Measurements from ENCODE around the gene PERM1. TPM values are rescaled to one million over a fixed set of nuclear protein-coding genes. Genes with fewer than 3 reads are reported as not detected.

PERM1 gene
- total RNA-seq, 1 experiment from 2014 or later = not detected

DNA sequence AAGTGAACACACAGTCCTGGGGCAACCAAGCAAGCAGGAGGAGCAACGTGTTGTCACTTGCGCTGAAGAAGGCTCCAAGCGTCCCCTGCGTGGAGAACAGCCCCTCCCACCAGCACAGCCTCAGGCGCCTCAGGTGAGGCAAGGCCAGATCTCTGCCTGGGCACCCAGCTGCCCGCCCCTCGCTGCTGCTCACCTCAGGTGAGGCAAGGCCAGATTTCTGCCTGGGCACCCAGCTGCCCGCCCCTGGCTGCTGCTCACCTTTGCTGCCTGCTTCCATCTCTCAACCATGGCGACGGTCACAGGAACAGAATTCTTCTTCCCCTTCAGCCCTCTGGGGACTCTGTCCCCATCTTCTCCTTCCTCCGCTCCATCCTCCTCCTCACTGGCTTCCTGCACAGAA, 25.3 kb downstream of the PERM1 start:
- H3K27ac Mint-ChIP-seq = no peak overlapping the region
- peaks cover 14% of the 10 kb centered on the region for H3K4me1 Mint-ChIP-seq
- no peaks in the 10 kb centered on the region for H3K9me3 Mint-ChIP-seq
- peaks cover 26% of the 10 kb centered on the region for H3K36me3 Mint-ChIP-seq
- ChIA-PET POLR2A (no interaction called here), CTCF (no interaction called here)
- H3K4me3 Mint-ChIP-seq = no peak overlapping the region
- peaks cover 9% of the 10 kb centered on the region for H3K27me3 Mint-ChIP-seq (ENCODE audit: low read depth)
- TF ChIP-seq, protein P1, sequence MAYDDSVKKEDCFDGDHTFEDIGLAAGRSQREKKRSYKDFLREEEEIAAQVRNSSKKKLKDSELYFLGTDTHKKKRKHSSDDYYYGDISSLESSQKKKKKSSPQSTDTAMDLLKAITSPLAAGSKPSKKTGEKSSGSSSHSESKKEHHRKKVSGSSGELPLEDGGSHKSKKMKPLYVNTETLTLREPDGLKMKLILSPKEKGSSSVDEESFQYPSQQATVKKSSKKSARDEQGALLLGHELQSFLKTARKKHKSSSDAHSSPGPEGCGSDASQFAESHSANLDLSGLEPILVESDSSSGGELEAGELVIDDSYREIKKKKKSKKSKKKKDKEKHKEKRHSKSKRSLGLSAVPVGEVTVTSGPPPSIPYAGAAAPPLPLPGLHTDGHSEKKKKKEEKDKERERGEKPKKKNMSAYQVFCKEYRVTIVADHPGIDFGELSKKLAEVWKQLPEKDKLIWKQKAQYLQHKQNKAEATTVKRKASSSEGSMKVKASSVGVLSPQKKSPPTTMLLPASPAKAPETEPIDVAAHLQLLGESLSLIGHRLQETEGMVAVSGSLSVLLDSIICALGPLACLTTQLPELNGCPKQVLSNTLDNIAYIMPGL (CRISPR knock-in tag; IDR thresholded peaks at IDR 0.05) = no peak
- TF ChIP-seq IRF2 (CRISPR knock-in tag; IDR thresholded peaks at IDR 0.05; ENCODE audit: borderline replicate concordance, low read depth) (no peak), SOX15 (CRISPR knock-in tag; IDR thresholded peaks at IDR 0.05) (no peak), NR2C2 (CRISPR knock-in tag; IDR thresholded peaks at IDR 0.05) (no peak), ZNF121 (CRISPR knock-in tag; IDR thresholded peaks at IDR 0.05) (no peak), CREM (CRISPR knock-in tag; IDR thresholded peaks at IDR 0.05) (no peak), GRHL2 (CRISPR knock-in tag; IDR thresholded peaks at IDR 0.05; ENCODE audit: insufficient replicate concordance, severe bottlenecking) (no peak), FOXJ3 (CRISPR knock-in tag; IDR thresholded peaks at IDR 0.05; ENCODE audit: borderline replicate concordance) (no peak), OVOL2 (CRISPR knock-in tag; IDR thresholded peaks at IDR 0.05; ENCODE audit: borderline replicate concordance) (no peak), TEAD1 (CRISPR knock-in tag; IDR thresholded peaks at IDR 0.05) (no peak), SMAD4 (CRISPR knock-in tag; IDR thresholded peaks at IDR 0.05) (no peak), ETV6 (CRISPR knock-in tag; IDR thresholded peaks at IDR 0.05) (no peak), ZNF317 (CRISPR knock-in tag; IDR thresholded peaks at IDR 0.05; ENCODE audit: borderline replicate concordance, low read depth) (no peak), ZNF219 (CRISPR knock-in tag; IDR thresholded peaks at IDR 0.05; ENCODE audit: borderline replicate concordance) (no peak)
- TF ChIP-seq, protein P2, sequence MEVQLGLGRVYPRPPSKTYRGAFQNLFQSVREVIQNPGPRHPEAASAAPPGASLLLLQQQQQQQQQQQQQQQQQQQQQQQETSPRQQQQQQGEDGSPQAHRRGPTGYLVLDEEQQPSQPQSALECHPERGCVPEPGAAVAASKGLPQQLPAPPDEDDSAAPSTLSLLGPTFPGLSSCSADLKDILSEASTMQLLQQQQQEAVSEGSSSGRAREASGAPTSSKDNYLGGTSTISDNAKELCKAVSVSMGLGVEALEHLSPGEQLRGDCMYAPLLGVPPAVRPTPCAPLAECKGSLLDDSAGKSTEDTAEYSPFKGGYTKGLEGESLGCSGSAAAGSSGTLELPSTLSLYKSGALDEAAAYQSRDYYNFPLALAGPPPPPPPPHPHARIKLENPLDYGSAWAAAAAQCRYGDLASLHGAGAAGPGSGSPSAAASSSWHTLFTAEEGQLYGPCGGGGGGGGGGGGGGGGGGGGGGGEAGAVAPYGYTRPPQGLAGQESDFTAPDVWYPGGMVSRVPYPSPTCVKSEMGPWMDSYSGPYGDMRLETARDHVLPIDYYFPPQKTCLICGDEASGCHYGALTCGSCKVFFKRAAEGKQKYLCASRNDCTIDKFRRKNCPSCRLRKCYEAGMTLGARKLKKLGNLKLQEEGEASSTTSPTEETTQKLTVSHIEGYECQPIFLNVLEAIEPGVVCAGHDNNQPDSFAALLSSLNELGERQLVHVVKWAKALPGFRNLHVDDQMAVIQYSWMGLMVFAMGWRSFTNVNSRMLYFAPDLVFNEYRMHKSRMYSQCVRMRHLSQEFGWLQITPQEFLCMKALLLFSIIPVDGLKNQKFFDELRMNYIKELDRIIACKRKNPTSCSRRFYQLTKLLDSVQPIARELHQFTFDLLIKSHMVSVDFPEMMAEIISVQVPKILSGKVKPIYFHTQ (CRISPR knock-in tag; IDR thresholded peaks at IDR 0.05) = no peak
- TF ChIP-seq, protein P3, sequence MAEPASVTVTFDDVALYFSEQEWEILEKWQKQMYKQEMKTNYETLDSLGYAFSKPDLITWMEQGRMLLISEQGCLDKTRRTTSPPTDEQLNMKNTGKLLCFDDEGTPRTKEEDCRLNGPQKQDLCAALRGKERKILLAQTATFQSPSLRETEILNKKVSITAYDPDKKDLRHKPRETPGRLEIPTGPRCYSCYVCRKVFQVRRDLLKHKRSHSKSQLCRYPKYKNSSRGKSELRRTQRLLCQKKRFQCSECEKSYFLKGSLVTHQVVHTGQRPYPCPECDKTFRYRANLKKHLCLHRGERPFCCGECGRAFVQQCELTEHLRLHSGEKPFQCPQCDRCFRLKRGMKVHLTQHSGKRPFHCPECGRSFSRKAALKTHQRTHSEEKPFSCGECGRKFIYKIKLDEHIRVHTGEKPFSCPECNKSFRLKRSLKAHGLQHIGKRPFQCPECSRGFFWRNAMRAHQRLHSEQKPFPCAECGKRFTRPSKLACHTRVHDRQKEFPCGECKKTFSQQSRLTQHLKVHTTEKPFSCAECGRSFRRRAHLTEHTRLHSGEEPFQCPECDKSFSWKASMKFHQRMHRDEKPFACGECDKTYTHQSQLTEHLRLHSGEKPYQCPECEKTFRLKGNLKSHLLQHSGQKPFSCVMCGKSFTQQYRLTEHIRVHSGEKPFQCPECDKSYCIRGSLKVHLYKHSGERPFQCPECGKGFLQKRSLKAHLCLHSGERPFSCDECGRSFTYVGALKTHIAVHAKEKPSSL (CRISPR knock-in tag; conservative IDR thresholded peaks at IDR 0.05) = no peak
- TF ChIP-seq, protein P4, sequence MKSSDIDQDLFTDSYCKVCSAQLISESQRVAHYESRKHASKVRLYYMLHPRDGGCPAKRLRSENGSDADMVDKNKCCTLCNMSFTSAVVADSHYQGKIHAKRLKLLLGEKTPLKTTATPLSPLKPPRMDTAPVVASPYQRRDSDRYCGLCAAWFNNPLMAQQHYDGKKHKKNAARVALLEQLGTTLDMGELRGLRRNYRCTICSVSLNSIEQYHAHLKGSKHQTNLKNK (CRISPR knock-in tag; IDR thresholded peaks at IDR 0.05) = no peak
- TF ChIP-seq, protein P5, sequence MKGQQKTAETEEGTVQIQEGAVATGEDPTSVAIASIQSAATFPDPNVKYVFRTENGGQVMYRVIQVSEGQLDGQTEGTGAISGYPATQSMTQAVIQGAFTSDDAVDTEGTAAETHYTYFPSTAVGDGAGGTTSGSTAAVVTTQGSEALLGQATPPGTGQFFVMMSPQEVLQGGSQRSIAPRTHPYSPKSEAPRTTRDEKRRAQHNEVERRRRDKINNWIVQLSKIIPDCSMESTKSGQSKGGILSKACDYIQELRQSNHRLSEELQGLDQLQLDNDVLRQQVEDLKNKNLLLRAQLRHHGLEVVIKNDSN (CRISPR knock-in tag; IDR thresholded peaks at IDR 0.05) = no peak
- TF ChIP-seq, protein P6, sequence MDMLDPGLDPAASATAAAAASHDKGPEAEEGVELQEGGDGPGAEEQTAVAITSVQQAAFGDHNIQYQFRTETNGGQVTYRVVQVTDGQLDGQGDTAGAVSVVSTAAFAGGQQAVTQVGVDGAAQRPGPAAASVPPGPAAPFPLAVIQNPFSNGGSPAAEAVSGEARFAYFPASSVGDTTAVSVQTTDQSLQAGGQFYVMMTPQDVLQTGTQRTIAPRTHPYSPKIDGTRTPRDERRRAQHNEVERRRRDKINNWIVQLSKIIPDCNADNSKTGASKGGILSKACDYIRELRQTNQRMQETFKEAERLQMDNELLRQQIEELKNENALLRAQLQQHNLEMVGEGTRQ (CRISPR knock-in tag; IDR thresholded peaks at IDR 0.05) = no peak
- DNase-seq (ENCODE audit: low spot score) (no peak), ATAC-seq (no peak)

All from WTC11 (cell line).